HepG2 (cell line): Measurements from ENCODE around the gene GJC2. TPM values are rescaled to one million over a fixed set of nuclear protein-coding genes. Genes with fewer than 3 reads are reported as not detected.

ENCODE experiments used
- AHR ChIP-seq: IDR thresholded peaks from 2 replicates; pipeline ENCODE4 v1.6.1; 2018; ENCODE audit warnings: missing genetic modification reagents, missing compliant biosample characterization
- EEA1 ChIP-seq: sonication (generic); formaldehyde crosslinking; IDR thresholded peaks from 2 replicates; pipeline ENCODE4 v1.5.1; 2020; ENCODE audit warnings: mild to moderate bottlenecking, missing genetic modification reagents, borderline replicate concordance
- FOSL1 ChIP-seq: sonication (generic); formaldehyde crosslinking; IDR thresholded peaks from 2 replicates; pipeline ENCODE4 v1.9.0; 2021; ENCODE audit warnings: missing genetic modification reagents, borderline replicate concordance
- HMGXB3 ChIP-seq: sonication (generic); formaldehyde crosslinking; IDR thresholded peaks from 2 replicates; pipeline ENCODE4 v1.4.0; 2020; ENCODE audit warnings: missing genetic modification reagents, borderline replicate concordance
- MATR3 ChIP-seq: sonication (generic); formaldehyde crosslinking; IDR thresholded peaks from 2 replicates; pipeline ENCODE4 v1.4.0; 2020; ENCODE audit warnings: missing genetic modification reagents
- MYC ChIP-seq: sonication (generic); formaldehyde crosslinking; IDR thresholded peaks from 2 replicates; pipeline ENCODE4 v1.9.0; 2021; ENCODE audit warnings: missing genetic modification reagents, borderline replicate concordance
- PCBP1 ChIP-seq: fragments of 200-400 bp; formaldehyde crosslinking; IDR thresholded peaks from 2 replicates; pipeline ENCODE4 v1.6.1; 2017; ENCODE audit warnings: mild to moderate bottlenecking, low read depth, low read length, borderline replicate concordance
- RBAK ChIP-seq: sonication (generic); formaldehyde crosslinking; IDR thresholded peaks from 2 replicates; pipeline ENCODE4 v1.5.1; 2020; ENCODE audit warnings: mild to moderate bottlenecking, missing genetic modification reagents
- THRA ChIP-seq: sonication (generic); formaldehyde crosslinking; IDR thresholded peaks from 2 replicates; pipeline ENCODE4 v1.4.0; 2020; ENCODE audit warnings: missing genetic modification reagents, borderline replicate concordance
- U2AF2 ChIP-seq: fragments of 200-400 bp; formaldehyde crosslinking; IDR thresholded peaks from 2 replicates; pipeline ENCODE4 v1.6.1; 2017; ENCODE audit warnings: low read depth, mild to moderate bottlenecking, low read length
- ZNF235 ChIP-seq: sonication (generic); formaldehyde crosslinking; IDR thresholded peaks from 2 replicates; pipeline ENCODE4 v1.8.1; 2023; ENCODE audit warnings: mild to moderate bottlenecking, missing genetic modification reagents, borderline replicate concordance
- ZNF274 ChIP-seq: sonication (generic); formaldehyde crosslinking; IDR thresholded peaks from 2 replicates; pipeline ENCODE4 v1.5.1; 2020; ENCODE audit warnings: mild to moderate bottlenecking, missing genetic modification reagents
- polyA plus RNA-seq, 8 experiments: library from polyadenylated mRNA; depleted of rRNA in 3 of 8; stranded (reverse) in 7 of 8; unstranded in 1 of 8; fragments of >200 nt; fragmentation: Illumina TruSeq in 4 of 8; extraction: Trizol in 4 of 8; gene quantifications; 2 replicates each; pipeline versions ENCODE4 v1.2.1 to v1.2.3, GENCODE V29; 2011 to 2016; ENCODE audit warnings: low read depth in 4 of 8, missing spikeins in 1 of 8, mixed read lengths in 1 of 8; ENCODE audit not compliant: insufficient read depth in 1 of 8
- total RNA-seq, 5 experiments: library from RNA; depleted of rRNA; stranded (reverse); fragments of >200 nt; fragmentation: Illumina TruSeq; extraction: Trizol; gene quantifications; 2 replicates each; pipeline ENCODE4 v1.2.3, GENCODE V29; 2016; ENCODE audit warnings: low read depth in 1 of 5
- TF ChIP-seq, protein P1 (sequence below): sonication (generic); formaldehyde crosslinking; IDR thresholded peaks from 2 replicates; pipeline ENCODE4 v1.5.1; 2020; ENCODE audit warnings: mild to moderate bottlenecking, missing genetic modification reagents
- TF ChIP-seq, protein P2 (sequence below): IDR thresholded peaks from 2 replicates; pipeline ENCODE4 v1.4.0; 2020; ENCODE audit warnings: mild to moderate bottlenecking, missing genetic modification reagents

GJC2 gene
- total and polyA plus RNA-seq, 2 of the 13 experiments (the other 11 are each of a cell fraction or from before 2014, with no cell fraction given): 1.6 to 3.8 TPM

DNA sequence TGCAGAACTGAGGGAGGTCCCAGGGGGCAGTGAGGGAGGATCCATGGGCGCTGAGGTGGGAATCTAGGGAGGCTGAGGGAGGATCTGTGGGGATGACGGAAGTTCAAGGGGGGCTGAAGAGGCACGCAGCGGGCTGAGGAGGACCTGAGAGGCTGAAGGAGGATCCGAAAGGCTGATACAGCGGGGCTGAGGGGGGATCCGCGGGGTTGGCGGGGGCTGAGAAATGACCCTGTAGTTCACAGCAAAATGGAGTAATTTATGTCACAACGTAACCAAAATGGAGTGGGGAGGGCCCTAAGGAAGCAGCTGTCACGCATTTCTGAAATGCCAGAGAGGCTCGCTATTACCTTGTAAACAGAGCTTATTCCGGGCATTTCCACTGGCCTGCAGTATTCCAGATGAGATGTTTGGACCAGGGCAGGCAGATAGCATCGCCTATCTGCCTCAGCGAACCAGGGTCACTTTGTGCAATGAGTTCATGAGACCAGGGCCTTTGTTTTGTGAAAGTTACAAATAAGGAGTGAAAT is 39.7 kb upstream of the GJC2 start (continued):
- TF ChIP-seq ZNF274 (no peak), PCBP1 (no peak), U2AF2 (no peak), MATR3 (no peak), HMGXB3 (CRISPR knock-in tag) (no peak), AHR (CRISPR knock-in tag) (no peak), EEA1 (no peak), FOSL1 (CRISPR knock-in tag) (no peak), ZNF235 (CRISPR knock-in tag) (no peak), MYC (CRISPR knock-in tag) (no peak), THRA (CRISPR knock-in tag) (no peak), RBAK (no peak)
- TF ChIP-seq, protein P1, sequence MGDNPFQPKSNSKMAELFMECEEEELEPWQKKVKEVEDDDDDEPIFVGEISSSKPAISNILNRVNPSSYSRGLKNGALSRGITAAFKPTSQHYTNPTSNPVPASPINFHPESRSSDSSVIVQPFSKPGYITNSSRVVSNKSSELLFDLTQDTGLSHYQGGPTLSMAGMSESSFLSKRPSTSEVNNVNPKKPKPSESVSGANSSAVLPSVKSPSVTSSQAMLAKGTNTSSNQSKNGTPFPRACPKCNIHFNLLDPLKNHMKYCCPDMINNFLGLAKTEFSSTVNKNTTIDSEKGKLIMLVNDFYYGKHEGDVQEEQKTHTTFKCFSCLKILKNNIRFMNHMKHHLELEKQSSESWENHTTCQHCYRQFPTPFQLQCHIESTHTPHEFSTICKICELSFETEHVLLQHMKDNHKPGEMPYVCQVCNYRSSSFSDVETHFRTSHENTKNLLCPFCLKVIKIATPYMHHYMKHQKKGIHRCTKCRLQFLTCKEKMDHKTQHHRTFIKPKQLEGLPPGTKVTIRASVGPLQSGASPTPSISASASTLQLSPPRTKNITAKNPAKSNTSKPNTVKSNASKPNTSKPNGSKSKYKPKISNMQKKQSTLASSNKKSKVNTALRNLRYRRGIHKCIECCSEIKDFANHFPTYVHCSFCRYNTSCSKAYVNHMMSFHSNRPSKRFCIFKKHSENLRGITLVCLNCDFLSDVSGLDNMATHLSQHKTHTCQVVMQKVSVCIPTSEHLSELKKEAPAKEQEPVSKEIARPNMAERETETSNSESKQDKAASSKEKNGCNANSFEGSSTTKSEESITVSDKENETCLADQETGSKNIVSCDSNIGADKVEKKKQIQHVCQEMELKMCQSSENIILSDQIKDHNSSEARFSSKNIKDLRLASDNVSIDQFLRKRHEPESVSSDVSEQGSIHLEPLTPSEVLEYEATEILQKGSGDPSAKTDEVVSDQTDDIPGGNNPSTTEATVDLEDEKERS (CRISPR knock-in tag): no peak
- TF ChIP-seq, protein P2, sequence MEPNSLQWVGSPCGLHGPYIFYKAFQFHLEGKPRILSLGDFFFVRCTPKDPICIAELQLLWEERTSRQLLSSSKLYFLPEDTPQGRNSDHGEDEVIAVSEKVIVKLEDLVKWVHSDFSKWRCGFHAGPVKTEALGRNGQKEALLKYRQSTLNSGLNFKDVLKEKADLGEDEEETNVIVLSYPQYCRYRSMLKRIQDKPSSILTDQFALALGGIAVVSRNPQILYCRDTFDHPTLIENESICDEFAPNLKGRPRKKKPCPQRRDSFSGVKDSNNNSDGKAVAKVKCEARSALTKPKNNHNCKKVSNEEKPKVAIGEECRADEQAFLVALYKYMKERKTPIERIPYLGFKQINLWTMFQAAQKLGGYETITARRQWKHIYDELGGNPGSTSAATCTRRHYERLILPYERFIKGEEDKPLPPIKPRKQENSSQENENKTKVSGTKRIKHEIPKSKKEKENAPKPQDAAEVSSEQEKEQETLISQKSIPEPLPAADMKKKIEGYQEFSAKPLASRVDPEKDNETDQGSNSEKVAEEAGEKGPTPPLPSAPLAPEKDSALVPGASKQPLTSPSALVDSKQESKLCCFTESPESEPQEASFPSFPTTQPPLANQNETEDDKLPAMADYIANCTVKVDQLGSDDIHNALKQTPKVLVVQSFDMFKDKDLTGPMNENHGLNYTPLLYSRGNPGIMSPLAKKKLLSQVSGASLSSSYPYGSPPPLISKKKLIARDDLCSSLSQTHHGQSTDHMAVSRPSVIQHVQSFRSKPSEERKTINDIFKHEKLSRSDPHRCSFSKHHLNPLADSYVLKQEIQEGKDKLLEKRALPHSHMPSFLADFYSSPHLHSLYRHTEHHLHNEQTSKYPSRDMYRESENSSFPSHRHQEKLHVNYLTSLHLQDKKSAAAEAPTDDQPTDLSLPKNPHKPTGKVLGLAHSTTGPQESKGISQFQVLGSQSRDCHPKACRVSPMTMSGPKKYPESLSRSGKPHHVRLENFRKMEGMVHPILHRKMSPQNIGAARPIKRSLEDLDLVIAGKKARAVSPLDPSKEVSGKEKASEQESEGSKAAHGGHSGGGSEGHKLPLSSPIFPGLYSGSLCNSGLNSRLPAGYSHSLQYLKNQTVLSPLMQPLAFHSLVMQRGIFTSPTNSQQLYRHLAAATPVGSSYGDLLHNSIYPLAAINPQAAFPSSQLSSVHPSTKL (CRISPR knock-in tag): peak; percentile 64; the same call in 1 of the 2 replicates
